GM12875 (cell line): ENCODE results near the gene SPECC1.

Source experiments
- H3K4me3 ChIP-seq: one replicate; pipeline ENCODE4 v1.5.1; 2011; ENCODE audit warnings: low read depth, low read length, control low read depth
- CTCF ChIP-seq: IDR thresholded peaks from 2 replicates; pipeline ENCODE4 v1.5.1; 2011; ENCODE audit warnings: low read depth, mild to moderate bottlenecking, control low read depth, inconsistent platforms, low read length, moderate library complexity, borderline replicate concordance; ENCODE audit not compliant: insufficient read depth

SPECC1 gene

GRCh38 chr17:20244671-20245070 is 235.5 kb downstream of the SPECC1 start:
- no peak for TF ChIP-seq CTCF

GRCh38 chr17:20246692-20247091 is 237.5 kb downstream of the SPECC1 start:
- H3K4me3 ChIP-seq, result no peak overlapping the region
- TF ChIP-seq CTCF, result no peak

More at GRCh38 chr17:20244671-20245070, 235.5 kb downstream of the SPECC1 start:
- no peak overlapping the region for H3K4me3 ChIP-seq

- H3K4me3 ChIP-seq, result no peak overlapping the region
- no peak for TF ChIP-seq CTCF
Observed at GRCh38 chr17:20253323-20253722, 244.2 kb downstream of the SPECC1 start.

GRCh38 chr17:20254541-20254940 is 245.4 kb downstream of the SPECC1 start:
- no peak overlapping the region for H3K4me3 ChIP-seq
- no peak for TF ChIP-seq CTCF

GRCh38 chr17:20256144-20256543 is 247.0 kb downstream of the SPECC1 start:
- no peak overlapping the region for H3K4me3 ChIP-seq
- no peak for TF ChIP-seq CTCF

- no peak for TF ChIP-seq CTCF
- no peak overlapping the region for H3K4me3 ChIP-seq
Observed at GRCh38 chr17:20257008-20257407, 247.8 kb downstream of the SPECC1 start.

- no peak for TF ChIP-seq CTCF
- H3K4me3 ChIP-seq, result no peak overlapping the region
Observed at GRCh38 chr17:20257798-20258197, 248.6 kb downstream of the SPECC1 start.
